HL-60 (cell line): ENCODE data around the gene KMT5C.

Experiments
- DNase-seq, 2 experiments: peaks; one replicate each; pipeline ENCODE4 v3.0.0-alpha.2; 2010 to 2020; ENCODE audit warnings: low read depth in 1 of 2, low spot score in 1 of 2
- H3K27ac ChIP-seq: fragments of 250-450 bp; sonication (Bioruptor Pico); replicated peaks from 2 replicates; pipeline ENCODE4 v1.5.1; 2020; ENCODE audit warnings: mild to moderate bottlenecking, moderate library complexity
- H3K27me3 ChIP-seq: fragments of 250-450 bp; sonication (Bioruptor Pico); 2 replicates; pipeline ENCODE4 v1.5.1; 2021; ENCODE audit warnings: mild to moderate bottlenecking, moderate library complexity; ENCODE audit not compliant: insufficient read depth, poor library complexity, severe bottlenecking
- H3K4me3 ChIP-seq: replicated peaks from 2 replicates; pipeline ENCODE4 v1.5.1; 2011; ENCODE audit warnings: mild to moderate bottlenecking, control low read depth, low read length; ENCODE audit not compliant: insufficient read depth
- CTCF ChIP-seq: IDR thresholded peaks from one replicate; pipeline ENCODE4 v1.5.1; 2011; ENCODE audit warnings: low read length, control low read depth, inconsistent platforms; ENCODE audit not compliant: insufficient read depth
- GABPA ChIP-seq: IDR thresholded peaks from 2 replicates; pipeline ENCODE4 v1.6.1; 2012; ENCODE audit warnings: low read depth
- POLR2AphosphoS5 ChIP-seq: IDR thresholded peaks from 2 replicates; pipeline ENCODE4 v1.6.1; 2012; ENCODE audit warnings: low read depth
- REST ChIP-seq: IDR thresholded peaks from 2 replicates; pipeline ENCODE4 v1.6.1; 2012; ENCODE audit warnings: low read depth; ENCODE audit not compliant: insufficient replicate concordance
- SPI1 ChIP-seq: IDR thresholded peaks from 2 replicates; pipeline ENCODE4 v1.6.1; 2012; ENCODE audit warnings: low read depth, mild to moderate bottlenecking, borderline replicate concordance

The KMT5C gene

GRCh38 chr19:55382522-55383054 is 42.9 kb downstream of the KMT5C start:
- H3K4me3 ChIP-seq, result no peak overlapping the region
- H3K27me3 ChIP-seq, result peaks cover 3% of the 10 kb centered on the region
- no peak for TF ChIP-seq CTCF
- no peak for TF ChIP-seq POLR2AphosphoS5
- no peak for TF ChIP-seq GABPA
- TF ChIP-seq SPI1, result no peak
- no peak for TF ChIP-seq REST
- H3K27ac ChIP-seq, result no peak overlapping the region
- no peak for DNase-seq

- H3K27ac ChIP-seq, result peak overlapping the region; percentile 50
- H3K4me3 ChIP-seq, result peak overlapping the region; percentile 51
- peak in 1 of 2 experiments; percentile 64 for DNase-seq
- no peaks in the 10 kb centered on the region for H3K27me3 ChIP-seq
- TF ChIP-seq GABPA, result no peak
- TF ChIP-seq SPI1, result no peak
- no peak for TF ChIP-seq REST
Observed at GRCh38 chr19:55383279-55384130, 43.8 kb downstream of the KMT5C start.

DNA sequence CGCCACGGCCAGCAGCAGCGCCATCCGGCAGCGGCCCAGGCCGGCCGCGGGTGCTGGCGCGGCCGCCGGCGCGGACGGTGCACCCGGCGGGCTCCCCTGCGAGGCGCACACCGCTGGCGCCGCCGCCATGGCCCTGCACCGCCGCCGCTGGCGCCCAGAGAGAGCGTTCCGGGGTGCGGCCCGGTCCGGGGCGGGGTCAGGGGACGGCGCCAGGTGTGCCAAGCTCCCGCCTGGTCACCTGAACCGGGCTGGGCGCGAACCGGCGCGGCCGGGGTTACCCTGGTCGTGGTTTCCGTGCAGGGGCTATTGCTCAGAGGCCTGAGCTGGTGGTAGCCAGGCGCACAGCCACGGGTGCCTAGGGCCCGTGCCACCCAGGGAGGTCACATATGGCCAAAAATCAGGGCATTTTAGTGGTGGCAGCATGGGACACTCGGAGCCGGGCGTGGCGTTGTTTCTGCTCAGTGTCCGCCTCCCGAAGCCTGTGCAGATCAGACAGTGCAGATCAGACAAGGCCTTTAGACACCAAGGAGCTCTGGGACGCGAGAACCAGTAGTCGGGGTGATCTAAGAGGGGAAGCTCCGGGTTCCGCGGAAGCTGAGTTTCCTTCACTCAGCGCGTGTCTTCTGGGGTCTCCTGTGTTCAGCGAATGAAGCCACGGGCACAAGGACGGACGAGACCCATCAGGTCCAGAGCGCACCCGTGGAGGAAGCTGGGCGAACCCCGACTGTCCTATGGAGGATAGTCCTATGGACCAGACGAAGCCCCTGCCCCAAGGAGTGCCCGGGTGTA is 44.6 kb downstream of the KMT5C start, which contains the start of gene TMEM238:
Gene TMEM238, minus strand, starts transcription at position 162 of the 789 bp plus-strand sequence. Its CDS starts 33 bp downstream, at position 129.
- H3K27ac ChIP-seq, result peak within 1 kb of the TSS; percentile 74

More for the DNA sequence above, 44.6 kb downstream of the KMT5C start, which contains the start of gene TMEM238:
- Histone ChIP-seq H3K27me3 (no peaks in the 10 kb centered on the region), H3K4me3 (peak within 1 kb of the TSS; percentile 51)
- peak in 1 of 2 experiments; percentile 39 for DNase-seq
- TF ChIP-seq POLR2AphosphoS5 (peak; percentile 31; the same call in 1 of the 2 replicates), CTCF (no peak), SPI1 (no peak)
